ENCODE results near the gene SCPEP1. TPM values are rescaled to one million over a fixed set of nuclear protein-coding genes. Genes with fewer than 3 reads are reported as not detected.

The SCPEP1 gene
- total RNA-seq, 1 donor from 2014 or later: 53.5 TPM

DNA sequence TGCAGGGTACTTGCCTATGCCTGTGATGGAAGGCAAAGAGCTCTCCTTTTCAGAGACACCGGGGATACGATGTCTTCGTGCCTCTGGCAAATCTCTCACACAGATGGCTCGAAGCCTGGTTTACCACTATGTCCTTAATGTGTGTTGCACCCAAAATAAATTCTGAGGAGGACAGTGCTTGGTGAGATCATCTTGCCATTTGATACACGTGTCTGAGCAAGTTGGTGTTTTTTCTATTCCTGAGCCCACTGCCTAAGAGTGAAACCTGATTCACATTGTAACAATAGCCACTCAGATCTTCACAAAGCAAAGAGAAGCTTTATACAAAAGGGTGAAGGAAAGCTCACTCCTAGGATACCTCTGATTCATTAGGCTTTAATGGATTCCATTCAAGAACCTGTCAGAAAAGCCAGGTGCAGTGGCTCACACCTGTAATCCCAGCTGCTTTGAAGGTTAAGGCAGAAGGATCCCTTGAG is 74.0 kb downstream of the SCPEP1 start:
- Mint-ChIP-seq H3K27me3 (no peaks in the 10 kb centered on the region), H3K9me3 (peaks cover 4% of the 10 kb centered on the region), H3K36me3 (no peaks in the 10 kb centered on the region), H3K27ac (no peak overlapping the region), H3K4me1 (ENCODE audit: unreplicated experiment) (peaks cover 11% of the 10 kb centered on the region), H3K4me3 (no peak overlapping the region)
- TF ChIP-seq, protein P1, sequence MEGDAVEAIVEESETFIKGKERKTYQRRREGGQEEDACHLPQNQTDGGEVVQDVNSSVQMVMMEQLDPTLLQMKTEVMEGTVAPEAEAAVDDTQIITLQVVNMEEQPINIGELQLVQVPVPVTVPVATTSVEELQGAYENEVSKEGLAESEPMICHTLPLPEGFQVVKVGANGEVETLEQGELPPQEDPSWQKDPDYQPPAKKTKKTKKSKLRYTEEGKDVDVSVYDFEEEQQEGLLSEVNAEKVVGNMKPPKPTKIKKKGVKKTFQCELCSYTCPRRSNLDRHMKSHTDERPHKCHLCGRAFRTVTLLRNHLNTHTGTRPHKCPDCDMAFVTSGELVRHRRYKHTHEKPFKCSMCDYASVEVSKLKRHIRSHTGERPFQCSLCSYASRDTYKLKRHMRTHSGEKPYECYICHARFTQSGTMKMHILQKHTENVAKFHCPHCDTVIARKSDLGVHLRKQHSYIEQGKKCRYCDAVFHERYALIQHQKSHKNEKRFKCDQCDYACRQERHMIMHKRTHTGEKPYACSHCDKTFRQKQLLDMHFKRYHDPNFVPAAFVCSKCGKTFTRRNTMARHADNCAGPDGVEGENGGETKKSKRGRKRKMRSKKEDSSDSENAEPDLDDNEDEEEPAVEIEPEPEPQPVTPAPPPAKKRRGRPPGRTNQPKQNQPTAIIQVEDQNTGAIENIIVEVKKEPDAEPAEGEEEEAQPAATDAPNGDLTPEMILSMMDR (conservative IDR thresholded peaks at IDR 0.05): no peak
- DNase-seq (ENCODE audit: extremely low spot score, unreplicated experiment): no peak

Other genes with a start within 250 kb of the SCPEP1 start
- 2.0 and 4.1 TPM in 2 replicates for gene C17orf67, start 144.2 kb upstream of the SCPEP1 start, total RNA-seq (ENCODE audit: low replicate concordance)
- 5.3 and 6.9 TPM in 2 replicates for gene DGKE, start 144.0 kb upstream of the SCPEP1 start, total RNA-seq (ENCODE audit: low replicate concordance)
- 43.4 and 46.7 TPM in 2 replicates for gene TRIM25, start 64.1 kb upstream of the SCPEP1 start, total RNA-seq (ENCODE audit: low replicate concordance)
- gene COIL, start 17.1 kb upstream of the SCPEP1 start, total RNA-seq (ENCODE audit: low replicate concordance): 23.3 and 26.5 TPM in 2 replicates
- gene AKAP1, start 107.1 kb downstream of the SCPEP1 start, total RNA-seq (ENCODE audit: low replicate concordance): 42.6 and 43.6 TPM in 2 replicates